OCI-LY7 (cell line): Measurements from ENCODE around the gene MBD1.

Experiments used
- CTCF ChIP-seq: fragments of 200-600 bp; sonication (generic); conservative IDR thresholded peaks from 2 replicates; pipeline ENCODE4 v1.5.1; 2014; ENCODE audit warnings: mild to moderate bottlenecking, antibody characterized with exemption, low read length, moderate library complexity, mixed read lengths
- EZH2phosphoT487 ChIP-seq: fragments of 200-600 bp; sonication (generic); IDR thresholded peaks from 2 replicates; pipeline ENCODE4 v1.6.1; 2018; ENCODE audit warnings: low read depth, borderline replicate concordance, mild to moderate bottlenecking, mixed run types, antibody characterized with exemption, low read length, moderate library complexity, mixed read lengths

- TF ChIP-seq CTCF (no peak), EZH2phosphoT487 (no peak)
Measured at GRCh38 chr18:50289108-50289443, 7.8 kb upstream of the MBD1 start.
